Measurements from ENCODE around the gene MYLK2. TPM values are rescaled to one million over a fixed set of nuclear protein-coding genes. Genes with fewer than 3 reads are reported as not detected.

The MYLK2 gene
- total and polyA plus RNA-seq, 2 of the 4 experiments (the other 2 are of a cell fraction): 0.18 to 0.27 TPM

GRCh38 chr20:31861135-31861384 is 41.9 kb downstream of the MYLK2 start:
- DNase-seq (no peak), ATAC-seq (ENCODE audit: low read depth) (peak; percentile 40; the same call in 1 of the 2 replicates)
- Histone ChIP-seq H3K9me3 (ENCODE audit: control insufficient read depth, insufficient read depth, low read length) (no peaks in the 10 kb centered on the region), H4K91ac (ENCODE audit: insufficient read depth, low read depth, low read length) (no peak overlapping the region), H3K14ac (replicated peaks; ENCODE audit: low read depth, low read length) (no peak overlapping the region), H2BK120ac (ENCODE audit: low read depth, low read length) (no peak overlapping the region), H3K4me2 (ENCODE audit: low read depth, low read length) (peak overlapping the region; percentile 78), H2BK5ac (ENCODE audit: low read depth, low read length, poor library complexity, severe bottlenecking) (no peak overlapping the region), H3K36me3 (ENCODE audit: control insufficient read depth, insufficient read depth, low read length) (no peaks in the 10 kb centered on the region), H2BK20ac (ENCODE audit: low read depth, low read length) (no peak overlapping the region), H2AK9ac (replicated peaks; ENCODE audit: low read depth, low read length, poor library complexity) (no peak overlapping the region), H3K4me1 (ENCODE audit: control insufficient read depth, insufficient read depth, low read length) (peaks cover 2% of the 10 kb centered on the region; the same call in 1 of the 2 replicates), H4K5ac (ENCODE audit: low read depth, low read length) (no peak overlapping the region), H2BK15ac (ENCODE audit: low read depth, low read length) (no peak overlapping the region), H4K20me1 (ENCODE audit: insufficient read depth, low read length) (no peaks in the 10 kb centered on the region), H3K9ac (ENCODE audit: low read depth, low read length) (no peak overlapping the region), H3K27ac (ENCODE audit: insufficient read depth, low read length) (no peak overlapping the region), H3K27me3 (ENCODE audit: control insufficient read depth, insufficient read depth, low read length) (peaks cover 85% of the 10 kb centered on the region), H3K4ac (ENCODE audit: low read depth, low read length) (no peak overlapping the region), H3K18ac (ENCODE audit: low read depth, low read length) (no peak overlapping the region), H3K9me1 (ENCODE audit: insufficient read depth, low read length) (no peaks in the 10 kb centered on the region; the same call in 1 of the 2 replicates), H3K79me1 (ENCODE audit: low read depth in 1 of 2, low read length in 2 of 2) (no peaks in the 10 kb centered on the region), H4K8ac (ENCODE audit: low read depth in 2 of 2, low read length in 2 of 2) (no peak overlapping the region), H2AK5ac (ENCODE audit: low read depth, low read length) (no peak overlapping the region), H3K23ac (ENCODE audit: low read depth, low read length) (no peak overlapping the region), H3K4me3 (ENCODE audit: insufficient read depth, low read depth, low read length) (peak overlapping the region; percentile 37), H3K56ac (ENCODE audit: extremely low read depth, insufficient read depth, low read length) (no peak overlapping the region), H2AFZ (replicated peaks; ENCODE audit: low read length, poor library complexity) (peak overlapping the region; percentile 85)
- in situ Hi-C loops (cut with MboI; ENCODE audit: low sequenced_read_pairs): no loop called here
- TF ChIP-seq RFX5 (IDR thresholded peaks at IDR 0.05; ENCODE audit: low read depth, low read length): no peak
- TF ChIP-seq, protein P1, sequence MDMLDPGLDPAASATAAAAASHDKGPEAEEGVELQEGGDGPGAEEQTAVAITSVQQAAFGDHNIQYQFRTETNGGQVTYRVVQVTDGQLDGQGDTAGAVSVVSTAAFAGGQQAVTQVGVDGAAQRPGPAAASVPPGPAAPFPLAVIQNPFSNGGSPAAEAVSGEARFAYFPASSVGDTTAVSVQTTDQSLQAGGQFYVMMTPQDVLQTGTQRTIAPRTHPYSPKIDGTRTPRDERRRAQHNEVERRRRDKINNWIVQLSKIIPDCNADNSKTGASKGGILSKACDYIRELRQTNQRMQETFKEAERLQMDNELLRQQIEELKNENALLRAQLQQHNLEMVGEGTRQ (IDR thresholded peaks at IDR 0.05; ENCODE audit: low read depth, low read length): no peak
- TF ChIP-seq MAFK (IDR thresholded peaks at IDR 0.05; ENCODE audit: low read depth, low read length): no peak
- TF ChIP-seq, protein P2, sequence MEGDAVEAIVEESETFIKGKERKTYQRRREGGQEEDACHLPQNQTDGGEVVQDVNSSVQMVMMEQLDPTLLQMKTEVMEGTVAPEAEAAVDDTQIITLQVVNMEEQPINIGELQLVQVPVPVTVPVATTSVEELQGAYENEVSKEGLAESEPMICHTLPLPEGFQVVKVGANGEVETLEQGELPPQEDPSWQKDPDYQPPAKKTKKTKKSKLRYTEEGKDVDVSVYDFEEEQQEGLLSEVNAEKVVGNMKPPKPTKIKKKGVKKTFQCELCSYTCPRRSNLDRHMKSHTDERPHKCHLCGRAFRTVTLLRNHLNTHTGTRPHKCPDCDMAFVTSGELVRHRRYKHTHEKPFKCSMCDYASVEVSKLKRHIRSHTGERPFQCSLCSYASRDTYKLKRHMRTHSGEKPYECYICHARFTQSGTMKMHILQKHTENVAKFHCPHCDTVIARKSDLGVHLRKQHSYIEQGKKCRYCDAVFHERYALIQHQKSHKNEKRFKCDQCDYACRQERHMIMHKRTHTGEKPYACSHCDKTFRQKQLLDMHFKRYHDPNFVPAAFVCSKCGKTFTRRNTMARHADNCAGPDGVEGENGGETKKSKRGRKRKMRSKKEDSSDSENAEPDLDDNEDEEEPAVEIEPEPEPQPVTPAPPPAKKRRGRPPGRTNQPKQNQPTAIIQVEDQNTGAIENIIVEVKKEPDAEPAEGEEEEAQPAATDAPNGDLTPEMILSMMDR (conservative IDR thresholded peaks at IDR 0.05; ENCODE audit: low read depth, low read length): no peak
- TF ChIP-seq FOS (IDR thresholded peaks at IDR 0.05; ENCODE audit: low read depth, low read length): no peak
- TF ChIP-seq RAD21 (IDR thresholded peaks at IDR 0.05; ENCODE audit: low read length): no peak
- TF ChIP-seq CEBPB (IDR thresholded peaks at IDR 0.05; ENCODE audit: low read depth, low read length): no peak
- TF ChIP-seq RCOR1 (IDR thresholded peaks at IDR 0.05; ENCODE audit: insufficient replicate concordance, low read length): no peak
- TF ChIP-seq, protein P3, sequence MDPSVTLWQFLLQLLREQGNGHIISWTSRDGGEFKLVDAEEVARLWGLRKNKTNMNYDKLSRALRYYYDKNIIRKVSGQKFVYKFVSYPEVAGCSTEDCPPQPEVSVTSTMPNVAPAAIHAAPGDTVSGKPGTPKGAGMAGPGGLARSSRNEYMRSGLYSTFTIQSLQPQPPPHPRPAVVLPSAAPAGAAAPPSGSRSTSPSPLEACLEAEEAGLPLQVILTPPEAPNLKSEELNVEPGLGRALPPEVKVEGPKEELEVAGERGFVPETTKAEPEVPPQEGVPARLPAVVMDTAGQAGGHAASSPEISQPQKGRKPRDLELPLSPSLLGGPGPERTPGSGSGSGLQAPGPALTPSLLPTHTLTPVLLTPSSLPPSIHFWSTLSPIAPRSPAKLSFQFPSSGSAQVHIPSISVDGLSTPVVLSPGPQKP (IDR thresholded peaks at IDR 0.05; ENCODE audit: borderline replicate concordance, low read depth, low read length): no peak
- no peak for TF ChIP-seq SMC3 (IDR thresholded peaks at IDR 0.05; ENCODE audit: low read depth, low read length)
- no peak for TF ChIP-seq MXI1 (IDR thresholded peaks at IDR 0.05; ENCODE audit: borderline replicate concordance, low read depth, low read length)
- TF ChIP-seq MAZ (IDR thresholded peaks at IDR 0.05; ENCODE audit: borderline replicate concordance, low read depth, low read length): no peak
- TF ChIP-seq BHLHE40 (IDR thresholded peaks at IDR 0.05; ENCODE audit: low read depth, low read length): no peak
- TF ChIP-seq CHD1 (IDR thresholded peaks at IDR 0.05; ENCODE audit: low read depth, low read length): no peak
- no peak for TF ChIP-seq NFE2L2 (IDR thresholded peaks at IDR 0.05; ENCODE audit: low read depth, low read length)
- TF ChIP-seq POLR2A (IDR thresholded peaks at IDR 0.05; ENCODE audit: low read depth, low read length): no peak
- no TSS peak for BruUV-seq (replicated peaks)
- 4% methylated on average over 11 of the region's 20 CpGs; no CpG with 5 or more reads in 1 of the 2 experiments for WGBS, 2 experiments (ENCODE audit: extremely low coverage in 2 of 2, insufficient read length in 1 of 2)
- ChIA-PET CTCF (no interaction called here), POLR2A (ENCODE audit: unreplicated experiment) (no interaction called here)
- intact Hi-C loops (cut with micrococcal nuclease): no loop called here
- dilution Hi-C loops (cut with HindIII; ENCODE audit: low sequenced_read_pairs, unreplicated experiment): no loop called here

Data from IMR-90 (cell line).